Transverse colon (tissue), 4 donors: ENCODE results near the gene ALK.

Experiments
- POLR2A ChIP-seq: fragments of 450-650 bp; IDR thresholded peaks from one replicate; pipeline ENCODE4 v1.6.1; 2016; ENCODE audit warnings: antibody characterized with exemption, mild to moderate bottlenecking, moderate library complexity
- POLR2AphosphoS5 ChIP-seq, 3 donors: sonication (generic); formaldehyde crosslinking; IDR thresholded peaks; one replicate each; pipeline ENCODE4 v1.6.1; 2016; ENCODE audit warnings: antibody characterized with exemption in 3 of 3
- TF ChIP-seq, protein P1 (sequence below), 5 experiments: fragments of 200-600 bp in 3 of 5; fragments of 450-650 bp in 2 of 5; sonication (generic) in 3 of 5; IDR thresholded peaks; 1 replicate in 2 of 5; 2 replicates in 3 of 5; pipeline ENCODE4 v1.5.1; 2016 to 2017; ENCODE audit warnings: antibody characterized with exemption in 5 of 5, inconsistent platforms in 3 of 5, mild to moderate bottlenecking in 2 of 5, moderate library complexity in 1 of 5

DNA sequence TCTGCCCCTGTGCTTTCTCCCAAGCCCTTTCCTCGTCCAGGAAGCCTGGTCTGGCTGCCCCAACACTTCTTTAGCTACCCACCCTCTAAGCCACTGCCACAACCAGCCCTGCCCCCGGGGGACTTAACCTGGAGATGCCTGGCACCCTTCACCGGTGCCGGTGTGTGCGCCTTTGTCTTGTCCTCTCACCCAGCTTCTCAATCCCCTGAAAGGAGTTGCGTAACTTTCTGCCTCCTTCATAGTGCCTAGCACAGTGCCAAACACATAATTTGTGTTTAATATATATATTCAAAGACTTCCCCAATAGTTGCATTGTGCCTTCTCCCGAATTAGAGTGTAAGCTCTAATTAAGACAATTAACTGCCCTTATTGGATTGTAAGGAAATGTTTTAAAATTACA lies 70.6 kb downstream of the ALK start:
- TF ChIP-seq, protein P1, sequence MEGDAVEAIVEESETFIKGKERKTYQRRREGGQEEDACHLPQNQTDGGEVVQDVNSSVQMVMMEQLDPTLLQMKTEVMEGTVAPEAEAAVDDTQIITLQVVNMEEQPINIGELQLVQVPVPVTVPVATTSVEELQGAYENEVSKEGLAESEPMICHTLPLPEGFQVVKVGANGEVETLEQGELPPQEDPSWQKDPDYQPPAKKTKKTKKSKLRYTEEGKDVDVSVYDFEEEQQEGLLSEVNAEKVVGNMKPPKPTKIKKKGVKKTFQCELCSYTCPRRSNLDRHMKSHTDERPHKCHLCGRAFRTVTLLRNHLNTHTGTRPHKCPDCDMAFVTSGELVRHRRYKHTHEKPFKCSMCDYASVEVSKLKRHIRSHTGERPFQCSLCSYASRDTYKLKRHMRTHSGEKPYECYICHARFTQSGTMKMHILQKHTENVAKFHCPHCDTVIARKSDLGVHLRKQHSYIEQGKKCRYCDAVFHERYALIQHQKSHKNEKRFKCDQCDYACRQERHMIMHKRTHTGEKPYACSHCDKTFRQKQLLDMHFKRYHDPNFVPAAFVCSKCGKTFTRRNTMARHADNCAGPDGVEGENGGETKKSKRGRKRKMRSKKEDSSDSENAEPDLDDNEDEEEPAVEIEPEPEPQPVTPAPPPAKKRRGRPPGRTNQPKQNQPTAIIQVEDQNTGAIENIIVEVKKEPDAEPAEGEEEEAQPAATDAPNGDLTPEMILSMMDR (IDR thresholded peaks at IDR 0.05), result no peak
- TF ChIP-seq POLR2A (no peak), POLR2AphosphoS5 (IDR thresholded peaks at IDR 0.05) (no peak)
